Suprapubic skin (tissue), 4 donors: Measurements from ENCODE around the gene ADAMTS2.

Source experiments
- POLR2A ChIP-seq, 2 donors: fragments of 450-650 bp; IDR thresholded peaks; one replicate each; pipeline ENCODE4 v1.6.1; 2017; ENCODE audit warnings: antibody characterized with exemption in 2 of 2, mild to moderate bottlenecking in 2 of 2, moderate library complexity in 2 of 2
- POLR2AphosphoS5 ChIP-seq, 3 donors: sonication (generic); formaldehyde crosslinking; IDR thresholded peaks; one replicate each; pipeline ENCODE4 v1.6.1; 2017; ENCODE audit warnings: antibody characterized with exemption in 3 of 3
- TF ChIP-seq, protein P1 (sequence below), 2 donors: fragments of 200-600 bp in 1 of 2; fragments of 450-650 bp in 1 of 2; sonication (generic) in 1 of 2; IDR thresholded peaks; one replicate each; pipeline ENCODE4 v1.5.1; 2016 to 2019; ENCODE audit warnings: antibody characterized with exemption in 2 of 2, mild to moderate bottlenecking in 1 of 2, moderate library complexity in 1 of 2

DNA sequence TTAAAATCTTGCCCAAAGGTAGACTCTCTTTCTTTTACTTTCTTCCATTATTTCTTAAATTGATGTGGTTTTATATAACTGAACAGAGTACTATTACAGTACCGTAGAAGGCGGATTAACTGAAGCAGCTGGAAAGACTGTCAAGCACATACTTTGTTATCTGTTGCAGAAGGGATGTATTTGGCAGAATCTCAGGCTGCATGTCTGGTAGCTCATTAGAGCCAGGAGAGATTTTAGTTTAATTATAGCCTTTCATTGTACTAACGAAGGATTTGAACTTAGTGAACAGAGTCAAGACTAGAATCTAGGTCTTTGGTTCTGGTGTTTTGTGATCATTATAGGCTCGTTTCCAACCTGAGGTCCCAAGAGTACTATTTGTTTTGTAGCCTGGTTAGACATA is 264.5 kb downstream of the ADAMTS2 start:
- TF ChIP-seq, protein P1, sequence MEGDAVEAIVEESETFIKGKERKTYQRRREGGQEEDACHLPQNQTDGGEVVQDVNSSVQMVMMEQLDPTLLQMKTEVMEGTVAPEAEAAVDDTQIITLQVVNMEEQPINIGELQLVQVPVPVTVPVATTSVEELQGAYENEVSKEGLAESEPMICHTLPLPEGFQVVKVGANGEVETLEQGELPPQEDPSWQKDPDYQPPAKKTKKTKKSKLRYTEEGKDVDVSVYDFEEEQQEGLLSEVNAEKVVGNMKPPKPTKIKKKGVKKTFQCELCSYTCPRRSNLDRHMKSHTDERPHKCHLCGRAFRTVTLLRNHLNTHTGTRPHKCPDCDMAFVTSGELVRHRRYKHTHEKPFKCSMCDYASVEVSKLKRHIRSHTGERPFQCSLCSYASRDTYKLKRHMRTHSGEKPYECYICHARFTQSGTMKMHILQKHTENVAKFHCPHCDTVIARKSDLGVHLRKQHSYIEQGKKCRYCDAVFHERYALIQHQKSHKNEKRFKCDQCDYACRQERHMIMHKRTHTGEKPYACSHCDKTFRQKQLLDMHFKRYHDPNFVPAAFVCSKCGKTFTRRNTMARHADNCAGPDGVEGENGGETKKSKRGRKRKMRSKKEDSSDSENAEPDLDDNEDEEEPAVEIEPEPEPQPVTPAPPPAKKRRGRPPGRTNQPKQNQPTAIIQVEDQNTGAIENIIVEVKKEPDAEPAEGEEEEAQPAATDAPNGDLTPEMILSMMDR (IDR thresholded peaks at IDR 0.05), result no peak
- TF ChIP-seq POLR2A (IDR thresholded peaks at IDR 0.05), result no peak
- TF ChIP-seq POLR2AphosphoS5 (IDR thresholded peaks at IDR 0.05), result no peak
